ENCODE data around the gene ZNHIT1.

ZNHIT1 gene

DNA sequence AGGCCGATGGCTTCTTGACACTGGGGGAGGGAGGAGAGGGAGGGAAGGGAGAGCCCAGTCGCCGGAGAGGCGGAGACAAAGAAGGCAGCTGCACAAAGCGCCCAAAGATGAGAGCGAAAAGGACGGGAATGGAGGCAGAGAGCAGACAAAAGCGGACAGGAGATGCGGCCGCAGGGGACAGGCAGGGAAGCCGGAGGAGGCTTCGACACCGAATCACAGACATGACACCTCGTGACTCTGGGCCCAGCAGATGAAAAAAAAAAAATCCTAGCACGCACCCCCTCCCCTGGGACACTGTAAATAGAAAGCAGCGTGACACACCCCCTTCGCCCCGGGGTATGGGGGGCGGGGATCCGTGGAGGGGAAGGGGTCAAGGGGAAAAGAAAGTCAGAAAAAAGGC, 38.8 kb upstream of the ZNHIT1 start:
- TF ChIP-seq, protein P1, sequence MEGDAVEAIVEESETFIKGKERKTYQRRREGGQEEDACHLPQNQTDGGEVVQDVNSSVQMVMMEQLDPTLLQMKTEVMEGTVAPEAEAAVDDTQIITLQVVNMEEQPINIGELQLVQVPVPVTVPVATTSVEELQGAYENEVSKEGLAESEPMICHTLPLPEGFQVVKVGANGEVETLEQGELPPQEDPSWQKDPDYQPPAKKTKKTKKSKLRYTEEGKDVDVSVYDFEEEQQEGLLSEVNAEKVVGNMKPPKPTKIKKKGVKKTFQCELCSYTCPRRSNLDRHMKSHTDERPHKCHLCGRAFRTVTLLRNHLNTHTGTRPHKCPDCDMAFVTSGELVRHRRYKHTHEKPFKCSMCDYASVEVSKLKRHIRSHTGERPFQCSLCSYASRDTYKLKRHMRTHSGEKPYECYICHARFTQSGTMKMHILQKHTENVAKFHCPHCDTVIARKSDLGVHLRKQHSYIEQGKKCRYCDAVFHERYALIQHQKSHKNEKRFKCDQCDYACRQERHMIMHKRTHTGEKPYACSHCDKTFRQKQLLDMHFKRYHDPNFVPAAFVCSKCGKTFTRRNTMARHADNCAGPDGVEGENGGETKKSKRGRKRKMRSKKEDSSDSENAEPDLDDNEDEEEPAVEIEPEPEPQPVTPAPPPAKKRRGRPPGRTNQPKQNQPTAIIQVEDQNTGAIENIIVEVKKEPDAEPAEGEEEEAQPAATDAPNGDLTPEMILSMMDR (conservative IDR thresholded peaks at IDR 0.05; ENCODE audit: low read length), result no peak
- no peak overlapping the region for H3K4me3 ChIP-seq (ENCODE audit: low read length)
- DNase-seq (ENCODE audit: low read depth), result no peak

DNA sequence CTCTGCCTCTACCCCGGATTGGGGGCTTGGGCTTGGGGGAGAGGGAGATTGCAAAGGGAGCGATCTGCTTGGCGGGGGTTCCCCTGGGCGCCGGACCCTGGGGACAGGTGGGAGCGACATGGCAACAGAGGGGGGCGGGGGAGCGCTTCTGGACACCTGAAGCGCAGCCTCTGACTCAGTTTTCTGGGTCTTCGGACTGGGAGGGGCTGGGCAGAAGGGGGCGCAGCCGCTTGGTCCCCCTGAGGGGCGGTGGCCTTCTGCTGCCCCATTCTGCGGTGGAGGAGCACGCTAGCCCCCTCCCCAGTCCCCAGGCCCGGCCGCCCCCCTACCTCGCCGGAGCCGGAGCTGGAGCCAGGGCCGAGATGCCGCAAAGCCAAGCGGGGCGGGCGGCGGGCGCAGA, 38.3 kb upstream of the ZNHIT1 start:
- TF ChIP-seq, protein P1 (conservative IDR thresholded peaks at IDR 0.05; ENCODE audit: low read length), result no peak
- no peak for DNase-seq (ENCODE audit: low read depth)
- no peak overlapping the region for H3K4me3 ChIP-seq (ENCODE audit: low read length)

DNA sequence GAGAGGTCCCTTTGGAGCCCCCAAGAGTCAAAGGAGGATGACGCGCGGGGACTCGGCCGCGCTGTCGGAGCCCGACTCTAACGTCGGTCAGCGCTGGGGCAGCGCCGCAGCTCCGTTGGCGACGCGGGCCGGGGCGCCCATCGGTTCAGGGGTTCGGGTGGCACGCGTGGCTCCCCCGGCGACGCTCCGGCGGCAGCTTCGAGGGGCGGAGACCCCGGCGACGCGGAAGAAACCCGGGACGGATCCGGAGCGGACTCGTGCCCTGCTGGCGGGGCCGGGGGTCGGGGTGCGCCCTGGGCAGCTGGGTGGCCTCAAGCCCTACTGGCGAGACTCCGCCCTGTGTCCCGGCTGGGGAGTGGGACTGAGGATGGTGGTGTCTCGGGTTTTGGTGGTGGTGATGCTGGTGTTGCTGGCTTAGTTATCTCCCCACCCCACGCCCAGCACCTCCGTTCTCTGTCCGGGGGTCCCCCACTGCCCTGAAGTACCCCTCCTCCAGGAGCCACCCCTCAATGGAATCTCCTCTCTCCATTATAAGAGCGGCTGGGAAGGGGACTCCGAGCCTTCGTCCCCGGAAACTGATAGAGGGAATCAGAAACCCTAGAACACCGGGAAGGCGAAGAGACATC, 37.7 kb upstream of the ZNHIT1 start, which contains the start of gene NAT16:
Gene NAT16, minus strand, starts transcription at position 164 of the 626 bp plus-strand sequence. CDS start 5,486 bp downstream, outside the sequence.
- no peak within 1 kb of the TSS for H3K4me3 ChIP-seq (ENCODE audit: low read length)
- TF ChIP-seq, protein P1 (conservative IDR thresholded peaks at IDR 0.05; ENCODE audit: low read length), result no peak
- no peak for DNase-seq (ENCODE audit: low read depth)

DNA sequence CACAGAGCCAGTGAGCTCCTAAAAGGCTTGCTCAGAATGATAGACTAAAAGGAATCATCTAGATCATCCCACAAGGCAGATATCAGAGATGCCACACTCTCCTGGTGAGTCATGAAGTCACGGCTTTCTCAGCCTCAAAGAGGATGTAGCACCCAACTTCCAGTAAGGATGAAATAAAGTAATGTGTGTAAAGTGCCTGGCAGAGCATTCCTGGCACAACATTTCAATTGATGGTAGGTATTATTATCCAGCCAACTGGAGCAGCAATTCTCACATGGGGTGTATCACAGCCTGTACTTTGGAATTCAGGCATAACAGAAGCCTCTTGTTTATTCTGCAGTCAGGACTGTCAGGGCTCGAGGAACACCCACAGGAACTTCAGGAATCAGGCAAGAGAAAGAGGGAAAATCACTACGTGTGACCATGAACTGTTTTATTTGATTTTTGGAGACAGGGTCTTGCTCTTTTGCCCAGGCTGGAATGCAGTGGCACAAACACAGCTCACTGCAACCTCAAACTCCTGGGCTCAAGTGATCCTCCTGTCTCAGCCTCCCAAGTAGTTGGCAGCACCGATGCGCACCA, 32.6 kb upstream of the ZNHIT1 start:
- peak; percentile 49 for DNase-seq (ENCODE audit: low read depth)
- no peak overlapping the region for H3K4me3 ChIP-seq (ENCODE audit: low read length)
- TF ChIP-seq, protein P1 (conservative IDR thresholded peaks at IDR 0.05; ENCODE audit: low read length), result no peak

DNA sequence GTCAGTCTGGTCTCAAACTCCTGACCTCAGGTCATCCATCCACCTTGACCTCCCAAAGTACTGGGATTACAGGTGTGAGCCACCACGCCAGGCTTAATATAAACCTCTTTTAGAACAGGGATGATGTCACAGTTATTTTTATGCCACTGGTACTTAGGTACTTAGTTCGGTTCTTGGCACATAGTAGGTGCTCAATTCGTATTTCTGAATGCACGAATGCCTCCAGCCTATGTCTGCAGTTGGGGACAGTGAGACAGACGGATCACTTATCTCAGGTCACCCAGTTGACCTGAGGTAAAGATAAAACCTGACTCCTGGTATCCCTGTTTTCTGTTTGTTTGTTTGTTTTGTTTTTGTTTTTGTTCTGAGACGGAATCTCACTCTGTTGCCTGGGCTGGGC, 31.8 kb upstream of the ZNHIT1 start:
- H3K4me3 ChIP-seq (ENCODE audit: low read length), result no peak overlapping the region
- no peak for DNase-seq (ENCODE audit: low read depth)
- TF ChIP-seq, protein P1 (conservative IDR thresholded peaks at IDR 0.05; ENCODE audit: low read length), result no peak

DNA sequence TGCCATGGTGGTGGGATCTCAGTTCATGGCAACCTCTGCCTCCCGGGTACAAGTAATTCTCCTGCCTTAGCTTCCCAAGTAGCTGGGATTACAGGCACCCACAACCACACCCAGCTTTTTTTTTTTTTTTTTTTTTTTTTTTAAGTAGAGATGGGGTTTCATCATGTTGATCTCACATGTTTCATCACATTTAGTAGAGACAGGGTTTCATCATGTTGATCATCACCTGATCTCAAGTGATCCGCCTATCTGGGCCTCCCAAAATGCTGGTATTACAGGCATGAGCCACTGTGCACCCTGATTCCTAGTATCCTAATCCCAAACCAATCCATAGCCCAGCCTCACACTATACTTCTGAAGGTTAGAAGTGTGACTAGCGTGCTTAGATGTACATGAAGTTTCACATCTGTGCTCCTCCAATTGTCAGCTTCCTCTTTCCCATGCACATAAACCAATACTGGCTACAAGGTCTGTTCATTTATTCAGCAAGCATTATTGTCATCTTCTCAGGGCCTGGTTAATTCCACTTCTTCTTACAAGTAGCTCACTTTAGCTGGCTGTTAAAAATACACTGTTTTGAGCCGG, 31.0 kb upstream of the ZNHIT1 start:
- no peak for DNase-seq (ENCODE audit: low read depth)
- H3K4me3 ChIP-seq (ENCODE audit: low read length), result no peak overlapping the region
- TF ChIP-seq, protein P1 (conservative IDR thresholded peaks at IDR 0.05; ENCODE audit: low read length), result no peak

DNA sequence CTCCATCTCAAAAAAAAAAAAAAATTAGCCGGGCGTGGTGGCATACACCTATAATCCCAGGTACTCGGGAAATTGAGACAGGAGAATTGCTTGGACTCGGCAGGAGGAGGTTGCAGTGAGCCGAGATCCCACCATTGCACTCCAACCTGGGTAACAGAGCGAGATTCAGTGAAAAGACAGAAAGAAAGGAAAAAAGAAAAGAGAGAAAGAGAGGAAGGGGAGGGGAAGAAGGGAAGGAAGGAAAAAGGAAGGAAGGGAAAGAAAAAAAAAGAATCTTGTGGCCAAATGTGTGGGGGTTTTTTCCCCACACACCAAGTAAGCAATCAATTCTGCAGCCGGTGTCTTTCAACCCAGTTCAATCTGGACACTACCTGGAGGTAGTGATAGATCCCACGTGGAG, 28.9 kb upstream of the ZNHIT1 start:
- TF ChIP-seq, protein P1 (conservative IDR thresholded peaks at IDR 0.05; ENCODE audit: low read length), result no peak
- no peak overlapping the region for H3K4me3 ChIP-seq (ENCODE audit: low read length)
- no peak for DNase-seq (ENCODE audit: low read depth)

Measured in AG10803 (cell line).